Adrenal gland (tissue), 5 donors: ENCODE measurements around the gene RNASE12.

Source experiments
- CTCF ChIP-seq, 6 experiments: fragments of 450-650 bp in 4 of 6; fragments of 200-600 bp in 2 of 6; sonication (generic) in 1 of 6; IDR thresholded peaks; 1 replicate in 5 of 6; 2 replicates in 1 of 6; pipeline versions ENCODE4 v1.5.1 to v1.8.0; 2016 to 2021; ENCODE audit warnings: antibody characterized with exemption in 6 of 6, mild to moderate bottlenecking in 2 of 6, moderate library complexity in 1 of 6
- POLR2A ChIP-seq, 2 donors: fragments of 450-650 bp; IDR thresholded peaks; one replicate each; pipeline ENCODE4 v1.6.1; 2017; ENCODE audit warnings: antibody characterized with exemption in 2 of 2, mild to moderate bottlenecking in 2 of 2, moderate library complexity in 1 of 2
- donor health status: DM: no; HTN: no; CAD: no.

GRCh38 chr14:20618271-20618749 is 27.1 kb upstream of the RNASE12 start:
- no peak for TF ChIP-seq CTCF (IDR thresholded peaks at IDR 0.05)
- no peak for TF ChIP-seq POLR2A (IDR thresholded peaks at IDR 0.05)
